ENCODE data around the gene RAD51AP2.

DNA sequence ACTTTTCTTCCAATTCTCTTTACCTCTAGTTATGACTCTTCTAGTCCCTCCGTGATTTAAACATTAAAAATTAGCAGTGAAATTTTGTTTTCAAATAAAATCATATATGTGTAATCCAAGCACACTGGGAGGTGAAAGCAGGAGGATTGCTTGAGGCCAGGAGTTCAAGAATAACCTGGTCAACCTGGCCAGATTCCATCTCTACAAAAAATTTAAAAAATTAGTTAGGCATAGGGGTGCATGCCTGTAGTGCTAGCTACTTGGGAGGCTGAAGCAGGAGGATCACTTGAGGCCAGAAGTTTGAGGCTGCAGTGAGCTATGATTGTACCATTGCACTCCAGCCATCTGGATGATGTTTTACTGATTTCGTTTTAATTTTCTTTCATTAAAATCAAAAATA, 15.3 kb upstream of the RAD51AP2 start:
- TF ChIP-seq, protein P1, sequence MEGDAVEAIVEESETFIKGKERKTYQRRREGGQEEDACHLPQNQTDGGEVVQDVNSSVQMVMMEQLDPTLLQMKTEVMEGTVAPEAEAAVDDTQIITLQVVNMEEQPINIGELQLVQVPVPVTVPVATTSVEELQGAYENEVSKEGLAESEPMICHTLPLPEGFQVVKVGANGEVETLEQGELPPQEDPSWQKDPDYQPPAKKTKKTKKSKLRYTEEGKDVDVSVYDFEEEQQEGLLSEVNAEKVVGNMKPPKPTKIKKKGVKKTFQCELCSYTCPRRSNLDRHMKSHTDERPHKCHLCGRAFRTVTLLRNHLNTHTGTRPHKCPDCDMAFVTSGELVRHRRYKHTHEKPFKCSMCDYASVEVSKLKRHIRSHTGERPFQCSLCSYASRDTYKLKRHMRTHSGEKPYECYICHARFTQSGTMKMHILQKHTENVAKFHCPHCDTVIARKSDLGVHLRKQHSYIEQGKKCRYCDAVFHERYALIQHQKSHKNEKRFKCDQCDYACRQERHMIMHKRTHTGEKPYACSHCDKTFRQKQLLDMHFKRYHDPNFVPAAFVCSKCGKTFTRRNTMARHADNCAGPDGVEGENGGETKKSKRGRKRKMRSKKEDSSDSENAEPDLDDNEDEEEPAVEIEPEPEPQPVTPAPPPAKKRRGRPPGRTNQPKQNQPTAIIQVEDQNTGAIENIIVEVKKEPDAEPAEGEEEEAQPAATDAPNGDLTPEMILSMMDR (IDR thresholded peaks at IDR 0.05 in 8 of 11, conservative IDR thresholded peaks at IDR 0.05 in 3 of 11): no peak
- TF ChIP-seq POLR2AphosphoS5 (IDR thresholded peaks at IDR 0.05) (no peak), POLR2A (IDR thresholded peaks at IDR 0.05) (no peak)
